ENCODE results near the gene BRD9.

DNA sequence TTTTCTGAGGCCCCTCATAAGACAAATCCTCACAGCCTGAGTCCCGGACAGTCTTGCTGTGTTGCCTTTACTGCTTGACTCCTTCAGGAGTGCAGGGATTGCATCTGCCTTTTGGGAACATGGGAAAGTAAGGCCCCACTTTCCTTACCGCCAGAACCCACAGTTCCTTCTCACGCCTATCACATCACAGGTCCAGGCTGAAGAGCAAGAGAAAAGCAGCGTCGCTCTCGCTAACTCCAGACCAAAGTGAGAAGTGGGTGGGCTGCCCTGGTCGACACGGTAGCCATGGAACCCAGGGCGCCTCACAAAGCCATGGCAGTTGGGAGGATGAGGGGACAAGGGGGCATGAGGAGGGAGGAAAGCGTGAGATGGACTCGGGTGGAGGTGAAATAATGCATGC, 33.9 kb downstream of the BRD9 start:
- no peak for TF ChIP-seq CBX8 (IDR thresholded peaks at IDR 0.05; ENCODE audit: borderline replicate concordance, extremely low read depth, low read depth, low read length, poor library complexity, severe bottlenecking)
- TF ChIP-seq E2F3 (CRISPR knock-in tag; IDR thresholded peaks at IDR 0.05): no peak
- TF ChIP-seq CBX2 (IDR thresholded peaks at IDR 0.05; ENCODE audit: insufficient read depth, low read length, poor library complexity, severe bottlenecking): no peak
- TF ChIP-seq ZNF232 (CRISPR knock-in tag; IDR thresholded peaks at IDR 0.05): no peak
- TF ChIP-seq, protein P1, sequence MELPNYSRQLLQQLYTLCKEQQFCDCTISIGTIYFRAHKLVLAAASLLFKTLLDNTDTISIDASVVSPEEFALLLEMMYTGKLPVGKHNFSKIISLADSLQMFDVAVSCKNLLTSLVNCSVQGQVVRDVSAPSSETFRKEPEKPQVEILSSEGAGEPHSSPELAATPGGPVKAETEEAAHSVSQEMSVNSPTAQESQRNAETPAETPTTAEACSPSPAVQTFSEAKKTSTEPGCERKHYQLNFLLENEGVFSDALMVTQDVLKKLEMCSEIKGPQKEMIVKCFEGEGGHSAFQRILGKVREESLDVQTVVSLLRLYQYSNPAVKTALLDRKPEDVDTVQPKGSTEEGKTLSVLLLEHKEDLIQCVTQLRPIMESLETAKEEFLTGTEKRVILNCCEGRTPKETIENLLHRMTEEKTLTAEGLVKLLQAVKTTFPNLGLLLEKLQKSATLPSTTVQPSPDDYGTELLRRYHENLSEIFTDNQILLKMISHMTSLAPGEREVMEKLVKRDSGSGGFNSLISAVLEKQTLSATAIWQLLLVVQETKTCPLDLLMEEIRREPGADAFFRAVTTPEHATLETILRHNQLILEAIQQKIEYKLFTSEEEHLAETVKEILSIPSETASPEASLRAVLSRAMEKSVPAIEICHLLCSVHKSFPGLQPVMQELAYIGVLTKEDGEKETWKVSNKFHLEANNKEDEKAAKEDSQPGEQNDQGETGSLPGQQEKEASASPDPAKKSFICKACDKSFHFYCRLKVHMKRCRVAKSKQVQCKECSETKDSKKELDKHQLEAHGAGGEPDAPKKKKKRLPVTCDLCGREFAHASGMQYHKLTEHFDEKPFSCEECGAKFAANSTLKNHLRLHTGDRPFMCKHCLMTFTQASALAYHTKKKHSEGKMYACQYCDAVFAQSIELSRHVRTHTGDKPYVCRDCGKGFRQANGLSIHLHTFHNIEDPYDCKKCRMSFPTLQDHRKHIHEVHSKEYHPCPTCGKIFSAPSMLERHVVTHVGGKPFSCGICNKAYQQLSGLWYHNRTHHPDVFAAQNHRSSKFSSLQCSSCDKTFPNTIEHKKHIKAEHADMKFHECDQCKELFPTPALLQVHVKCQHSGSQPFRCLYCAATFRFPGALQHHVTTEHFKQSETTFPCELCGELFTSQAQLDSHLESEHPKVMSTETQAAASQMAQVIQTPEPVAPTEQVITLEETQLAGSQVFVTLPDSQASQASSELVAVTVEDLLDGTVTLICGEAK (IDR thresholded peaks at IDR 0.05): no peak
- TF ChIP-seq, protein P1 (CRISPR knock-in tag; IDR thresholded peaks at IDR 0.05): no peak
- TF ChIP-seq, protein P2, sequence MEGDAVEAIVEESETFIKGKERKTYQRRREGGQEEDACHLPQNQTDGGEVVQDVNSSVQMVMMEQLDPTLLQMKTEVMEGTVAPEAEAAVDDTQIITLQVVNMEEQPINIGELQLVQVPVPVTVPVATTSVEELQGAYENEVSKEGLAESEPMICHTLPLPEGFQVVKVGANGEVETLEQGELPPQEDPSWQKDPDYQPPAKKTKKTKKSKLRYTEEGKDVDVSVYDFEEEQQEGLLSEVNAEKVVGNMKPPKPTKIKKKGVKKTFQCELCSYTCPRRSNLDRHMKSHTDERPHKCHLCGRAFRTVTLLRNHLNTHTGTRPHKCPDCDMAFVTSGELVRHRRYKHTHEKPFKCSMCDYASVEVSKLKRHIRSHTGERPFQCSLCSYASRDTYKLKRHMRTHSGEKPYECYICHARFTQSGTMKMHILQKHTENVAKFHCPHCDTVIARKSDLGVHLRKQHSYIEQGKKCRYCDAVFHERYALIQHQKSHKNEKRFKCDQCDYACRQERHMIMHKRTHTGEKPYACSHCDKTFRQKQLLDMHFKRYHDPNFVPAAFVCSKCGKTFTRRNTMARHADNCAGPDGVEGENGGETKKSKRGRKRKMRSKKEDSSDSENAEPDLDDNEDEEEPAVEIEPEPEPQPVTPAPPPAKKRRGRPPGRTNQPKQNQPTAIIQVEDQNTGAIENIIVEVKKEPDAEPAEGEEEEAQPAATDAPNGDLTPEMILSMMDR (IDR thresholded peaks at IDR 0.05 in 2 of 3, conservative IDR thresholded peaks at IDR 0.05 in 1 of 3; ENCODE audit: insufficient read depth in 2 of 3, low read depth in 1 of 3, low read length in 3 of 3): no peak
- TF ChIP-seq ELF4 (CRISPR knock-in tag; IDR thresholded peaks at IDR 0.05): no peak
- no peak for TF ChIP-seq ZNF175 (CRISPR knock-in tag; IDR thresholded peaks at IDR 0.05; ENCODE audit: low read depth)
- TF ChIP-seq, protein P3, sequence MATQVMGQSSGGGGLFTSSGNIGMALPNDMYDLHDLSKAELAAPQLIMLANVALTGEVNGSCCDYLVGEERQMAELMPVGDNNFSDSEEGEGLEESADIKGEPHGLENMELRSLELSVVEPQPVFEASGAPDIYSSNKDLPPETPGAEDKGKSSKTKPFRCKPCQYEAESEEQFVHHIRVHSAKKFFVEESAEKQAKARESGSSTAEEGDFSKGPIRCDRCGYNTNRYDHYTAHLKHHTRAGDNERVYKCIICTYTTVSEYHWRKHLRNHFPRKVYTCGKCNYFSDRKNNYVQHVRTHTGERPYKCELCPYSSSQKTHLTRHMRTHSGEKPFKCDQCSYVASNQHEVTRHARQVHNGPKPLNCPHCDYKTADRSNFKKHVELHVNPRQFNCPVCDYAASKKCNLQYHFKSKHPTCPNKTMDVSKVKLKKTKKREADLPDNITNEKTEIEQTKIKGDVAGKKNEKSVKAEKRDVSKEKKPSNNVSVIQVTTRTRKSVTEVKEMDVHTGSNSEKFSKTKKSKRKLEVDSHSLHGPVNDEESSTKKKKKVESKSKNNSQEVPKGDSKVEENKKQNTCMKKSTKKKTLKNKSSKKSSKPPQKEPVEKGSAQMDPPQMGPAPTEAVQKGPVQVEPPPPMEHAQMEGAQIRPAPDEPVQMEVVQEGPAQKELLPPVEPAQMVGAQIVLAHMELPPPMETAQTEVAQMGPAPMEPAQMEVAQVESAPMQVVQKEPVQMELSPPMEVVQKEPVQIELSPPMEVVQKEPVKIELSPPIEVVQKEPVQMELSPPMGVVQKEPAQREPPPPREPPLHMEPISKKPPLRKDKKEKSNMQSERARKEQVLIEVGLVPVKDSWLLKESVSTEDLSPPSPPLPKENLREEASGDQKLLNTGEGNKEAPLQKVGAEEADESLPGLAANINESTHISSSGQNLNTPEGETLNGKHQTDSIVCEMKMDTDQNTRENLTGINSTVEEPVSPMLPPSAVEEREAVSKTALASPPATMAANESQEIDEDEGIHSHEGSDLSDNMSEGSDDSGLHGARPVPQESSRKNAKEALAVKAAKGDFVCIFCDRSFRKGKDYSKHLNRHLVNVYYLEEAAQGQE (IDR thresholded peaks at IDR 0.05; ENCODE audit: borderline replicate concordance): no peak
- TF ChIP-seq, protein P3 (CRISPR knock-in tag; IDR thresholded peaks at IDR 0.05; ENCODE audit: low read depth): no peak

Data from K562 (cell line).